Cardiac fibroblast (primary cell): ENCODE results near the gene FBXO42.
"Not testable (repeated sequence)": the region's sequence is repeated elsewhere in the genome, so short reads cannot be mapped to it uniquely, and the experiment has no call there.

Source experiments
- DNase-seq, 2 donors: peaks; one replicate each; pipeline versions ENCODE4 v3.0.0 to v3.0.0-alpha.2; 2010; ENCODE audit warnings: low read depth in 2 of 2
- H3K4me3 ChIP-seq, 2 donors: replicated peaks in 1 of 2; 1 replicate in 1 of 2; 2 replicates in 1 of 2; pipeline ENCODE4 v1.5.1; 2011; ENCODE audit warnings: low read depth in 2 of 2, low read length in 2 of 2, mild to moderate bottlenecking in 2 of 2, moderate library complexity in 1 of 2
- TF ChIP-seq, protein P1 (sequence below): IDR thresholded peaks from one replicate; pipeline ENCODE4 v1.5.1; 2011; ENCODE audit warnings: low read depth, mild to moderate bottlenecking, low read length, inconsistent platforms

The FBXO42 gene

DNA sequence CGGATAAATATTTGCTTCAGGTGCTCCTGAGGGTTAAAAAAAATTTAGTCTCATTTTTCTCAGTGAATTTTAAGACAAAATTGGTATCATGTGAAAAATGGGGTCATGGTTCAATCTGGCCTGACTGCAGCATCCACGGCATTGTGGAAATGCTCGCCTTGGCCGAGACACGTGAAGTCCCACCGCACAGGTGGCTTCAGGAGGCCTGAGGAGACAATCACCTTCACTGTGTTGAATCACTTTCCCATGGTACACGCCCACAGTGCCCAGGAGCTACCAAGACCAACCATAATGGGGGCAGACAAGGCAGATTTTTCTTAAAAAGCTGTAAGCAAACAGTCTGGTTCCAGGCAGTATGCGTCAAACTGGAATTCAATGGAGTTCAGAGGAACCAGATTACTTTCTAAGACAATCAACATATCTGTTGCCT is 104.3 kb downstream of the FBXO42 start:
- TF ChIP-seq, protein P1, sequence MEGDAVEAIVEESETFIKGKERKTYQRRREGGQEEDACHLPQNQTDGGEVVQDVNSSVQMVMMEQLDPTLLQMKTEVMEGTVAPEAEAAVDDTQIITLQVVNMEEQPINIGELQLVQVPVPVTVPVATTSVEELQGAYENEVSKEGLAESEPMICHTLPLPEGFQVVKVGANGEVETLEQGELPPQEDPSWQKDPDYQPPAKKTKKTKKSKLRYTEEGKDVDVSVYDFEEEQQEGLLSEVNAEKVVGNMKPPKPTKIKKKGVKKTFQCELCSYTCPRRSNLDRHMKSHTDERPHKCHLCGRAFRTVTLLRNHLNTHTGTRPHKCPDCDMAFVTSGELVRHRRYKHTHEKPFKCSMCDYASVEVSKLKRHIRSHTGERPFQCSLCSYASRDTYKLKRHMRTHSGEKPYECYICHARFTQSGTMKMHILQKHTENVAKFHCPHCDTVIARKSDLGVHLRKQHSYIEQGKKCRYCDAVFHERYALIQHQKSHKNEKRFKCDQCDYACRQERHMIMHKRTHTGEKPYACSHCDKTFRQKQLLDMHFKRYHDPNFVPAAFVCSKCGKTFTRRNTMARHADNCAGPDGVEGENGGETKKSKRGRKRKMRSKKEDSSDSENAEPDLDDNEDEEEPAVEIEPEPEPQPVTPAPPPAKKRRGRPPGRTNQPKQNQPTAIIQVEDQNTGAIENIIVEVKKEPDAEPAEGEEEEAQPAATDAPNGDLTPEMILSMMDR: no peak
- H3K4me3 ChIP-seq: no peak overlapping the region
- no peak for DNase-seq

DNA sequence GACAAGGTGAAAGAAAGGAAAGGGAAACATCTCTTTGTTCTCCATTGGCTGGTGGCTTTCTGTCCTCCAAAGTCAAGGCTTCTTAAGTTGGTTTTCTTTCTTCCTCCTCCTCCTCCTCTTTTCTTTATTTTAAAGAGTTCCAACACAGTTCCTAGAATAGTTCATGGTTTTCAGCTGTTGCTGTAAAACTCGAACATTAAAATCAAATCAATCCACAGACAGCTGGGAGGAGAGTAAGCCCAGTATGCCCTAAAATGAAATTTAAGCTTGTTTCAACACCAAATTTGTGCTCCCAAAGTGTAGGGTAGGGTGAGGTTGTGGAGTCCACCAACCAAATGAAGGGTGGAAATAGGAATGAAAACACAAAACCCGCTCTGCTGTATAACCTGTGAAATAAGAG is 104.8 kb downstream of the FBXO42 start:
- TF ChIP-seq, protein P1: no peak
- H3K4me3 ChIP-seq: no peak overlapping the region
- DNase-seq: no peak

DNA sequence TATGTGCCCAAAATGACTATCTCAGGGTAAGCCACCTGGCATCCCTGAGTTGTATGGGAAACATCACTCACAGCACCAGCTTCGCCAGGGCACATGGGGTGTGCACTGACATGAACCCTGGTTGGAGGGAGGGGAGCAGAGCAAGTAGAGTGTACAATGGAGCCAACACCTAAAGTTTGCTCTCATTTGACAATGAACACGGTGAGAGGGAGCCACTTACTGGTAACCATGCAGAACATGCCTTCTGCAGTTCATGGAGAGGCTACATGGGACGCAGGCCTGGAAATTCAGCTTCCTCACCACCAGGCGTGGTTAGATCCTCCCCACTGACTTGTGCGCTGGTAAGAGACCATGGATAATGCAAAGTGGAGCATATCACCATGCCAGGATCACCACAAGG is 105.3 kb downstream of the FBXO42 start:
- no peak for DNase-seq
- no peak overlapping the region for H3K4me3 ChIP-seq
- TF ChIP-seq, protein P1: no peak

- not testable (repeated sequence) for H3K4me3 ChIP-seq, DNase-seq
Measured at GRCh38 chr1:16246239-16246638, 106.0 kb downstream of the FBXO42 start.

- DNase-seq: no peak
- no peak overlapping the region for H3K4me3 ChIP-seq
- TF ChIP-seq, protein P1: no peak
Measured at GRCh38 chr1:16245476-16246196, 106.6 kb downstream of the FBXO42 start.

GRCh38 chr1:16244650-16245285 is 107.5 kb downstream of the FBXO42 start:
- no peak for DNase-seq
- TF ChIP-seq, protein P1: no peak
- no peak overlapping the region for H3K4me3 ChIP-seq

- peak; percentile 88 to 89 for DNase-seq
- H3K4me3 ChIP-seq: no peak overlapping the region
- TF ChIP-seq, protein P1: peak; percentile 88
Measured at GRCh38 chr1:16243936-16244649, 108.2 kb downstream of the FBXO42 start.
